Central memory CD8-positive, alpha-beta T cell (primary cell): ENCODE measurements around the gene TRMT2A.

Experiments
- ATAC-seq: fragments of 150-1000 bp; cut with Tn5 transposase; replicated peaks from 2 replicates; pipeline ENCODE4 v1.10.0; 2022; ENCODE audit warnings: mild to moderate bottlenecking, moderate FRiP score, moderate number of reproducible peaks; ENCODE audit not compliant: poor library complexity, severe bottlenecking; ENCODE audit errors: extremely low read depth
- DNase-seq, 2 donors: peaks; one replicate each; pipeline ENCODE4 v3.0.0; 2021; ENCODE audit warnings: low spot score in 2 of 2
- H3K27ac Mint-ChIP-seq: one replicate; pipeline ENCODE4 v1.8.0; 2022; ENCODE audit warnings: low read depth, mild to moderate bottlenecking, moderate library complexity, mixed read lengths
- H3K27me3 Mint-ChIP-seq: one replicate; pipeline ENCODE4 v1.8.0; 2022; ENCODE audit warnings: mixed read lengths
- H3K36me3 Mint-ChIP-seq: one replicate; pipeline ENCODE4 v1.8.0; 2022; ENCODE audit warnings: mild to moderate bottlenecking, moderate library complexity, mixed read lengths; ENCODE audit not compliant: insufficient read depth
- H3K4me1 Mint-ChIP-seq: one replicate; pipeline ENCODE4 v1.8.0; 2022; ENCODE audit warnings: mixed read lengths
- H3K4me3 Mint-ChIP-seq: one replicate; pipeline ENCODE4 v1.8.0; 2022; ENCODE audit warnings: mild to moderate bottlenecking, moderate library complexity, mixed read lengths
- H3K9me3 Mint-ChIP-seq: one replicate; pipeline ENCODE4 v1.8.0; 2022; ENCODE audit warnings: mixed read lengths

Gene TRMT2A

GRCh38 chr22:20156042-20156389 is 39.0 kb upstream of the TRMT2A start:
- Mint-ChIP-seq H3K27ac (no peak overlapping the region), H3K4me3 (no peak overlapping the region), H3K4me1 (peaks cover 6% of the 10 kb centered on the region), H3K9me3 (no peaks in the 10 kb centered on the region), H3K27me3 (peaks cover 9% of the 10 kb centered on the region), H3K36me3 (no peaks in the 10 kb centered on the region)
- no peak for DNase-seq
- no peak for ATAC-seq

- Mint-ChIP-seq H3K36me3 (no peaks in the 10 kb centered on the region), H3K4me3 (no peak overlapping the region), H3K27ac (no peak overlapping the region), H3K4me1 (peaks cover 6% of the 10 kb centered on the region), H3K9me3 (no peaks in the 10 kb centered on the region), H3K27me3 (peaks cover 9% of the 10 kb centered on the region)
- no peak for DNase-seq
- no peak for ATAC-seq
These were observed 38.5 kb upstream of the TRMT2A start for GRCh38 chr22:20155330-20156041.

GRCh38 chr22:20154602-20155187 is 37.7 kb upstream of the TRMT2A start:
- no peak overlapping the region for H3K27ac Mint-ChIP-seq
- ATAC-seq, result no peak
- H3K4me3 Mint-ChIP-seq, result no peak overlapping the region
- peaks cover 9% of the 10 kb centered on the region for H3K27me3 Mint-ChIP-seq
- no peaks in the 10 kb centered on the region for H3K9me3 Mint-ChIP-seq
- no peaks in the 10 kb centered on the region for H3K36me3 Mint-ChIP-seq
- H3K4me1 Mint-ChIP-seq, result peaks cover 6% of the 10 kb centered on the region
- DNase-seq, result no peak

- H3K9me3 Mint-ChIP-seq, result no peaks in the 10 kb centered on the region
- no peak for DNase-seq
- no peak overlapping the region for H3K4me3 Mint-ChIP-seq
- peaks cover 6% of the 10 kb centered on the region for H3K4me1 Mint-ChIP-seq
- H3K27ac Mint-ChIP-seq, result no peak overlapping the region
- H3K27me3 Mint-ChIP-seq, result peaks cover 9% of the 10 kb centered on the region
- H3K36me3 Mint-ChIP-seq, result no peaks in the 10 kb centered on the region
- no peak for ATAC-seq
These were observed 36.9 kb upstream of the TRMT2A start for GRCh38 chr22:20153945-20154344.

- ATAC-seq (no peak), DNase-seq (no peak)
- H3K27me3 Mint-ChIP-seq, result peaks cover 9% of the 10 kb centered on the region
- H3K36me3 Mint-ChIP-seq, result no peaks in the 10 kb centered on the region
- H3K27ac Mint-ChIP-seq, result no peak overlapping the region
- H3K4me3 Mint-ChIP-seq, result no peak overlapping the region
- no peaks in the 10 kb centered on the region for H3K9me3 Mint-ChIP-seq
- peaks cover 6% of the 10 kb centered on the region for H3K4me1 Mint-ChIP-seq
These were observed 35.5 kb upstream of the TRMT2A start for GRCh38 chr22:20152464-20152890.

- Mint-ChIP-seq H3K9me3 (no peaks in the 10 kb centered on the region), H3K27me3 (no peaks in the 10 kb centered on the region), H3K4me3 (no peak overlapping the region), H3K36me3 (no peaks in the 10 kb centered on the region), H3K4me1 (no peaks in the 10 kb centered on the region), H3K27ac (no peak overlapping the region)
- DNase-seq, result no peak
- no peak for ATAC-seq
These were observed 34.2 kb upstream of the TRMT2A start for GRCh38 chr22:20151276-20151588.

- H3K9me3 Mint-ChIP-seq, result no peaks in the 10 kb centered on the region
- no peaks in the 10 kb centered on the region for H3K4me1 Mint-ChIP-seq
- no peaks in the 10 kb centered on the region for H3K36me3 Mint-ChIP-seq
- H3K27ac Mint-ChIP-seq, result no peak within 1 kb of the TSS
- H3K4me3 Mint-ChIP-seq, result no peak within 1 kb of the TSS
- ATAC-seq, result no peak
- DNase-seq, result no peak
- no peaks in the 10 kb centered on the region for H3K27me3 Mint-ChIP-seq
These were observed 33.6 kb upstream of the TRMT2A start, which contains the start of gene CCDC188 for GRCh38 chr22:20150381-20151275. Gene CCDC188 (minus strand): TSS chr22:20151055. CDS start chr22:20150986, 69 bp downstream.

GRCh38 chr22:20149257-20150250 is 32.5 kb upstream of the TRMT2A start:
- no peaks in the 10 kb centered on the region for H3K9me3 Mint-ChIP-seq
- no peaks in the 10 kb centered on the region for H3K36me3 Mint-ChIP-seq
- DNase-seq, result no peak
- H3K4me1 Mint-ChIP-seq, result no peaks in the 10 kb centered on the region
- no peaks in the 10 kb centered on the region for H3K27me3 Mint-ChIP-seq
- no peak overlapping the region for H3K27ac Mint-ChIP-seq
- no peak overlapping the region for H3K4me3 Mint-ChIP-seq
- ATAC-seq, result no peak

GRCh38 chr22:20148414-20148813 is 31.4 kb upstream of the TRMT2A start:
- Mint-ChIP-seq H3K9me3 (no peaks in the 10 kb centered on the region), H3K27ac (no peak overlapping the region), H3K27me3 (no peaks in the 10 kb centered on the region), H3K4me3 (no peak overlapping the region), H3K36me3 (peaks cover 2% of the 10 kb centered on the region), H3K4me1 (no peaks in the 10 kb centered on the region)
- DNase-seq (no peak), ATAC-seq (no peak)

GRCh38 chr22:20147237-20147988 is 30.4 kb upstream of the TRMT2A start:
- no peaks in the 10 kb centered on the region for H3K4me1 Mint-ChIP-seq
- H3K4me3 Mint-ChIP-seq, result no peak overlapping the region
- H3K27ac Mint-ChIP-seq, result no peak overlapping the region
- no peaks in the 10 kb centered on the region for H3K9me3 Mint-ChIP-seq
- H3K27me3 Mint-ChIP-seq, result no peaks in the 10 kb centered on the region
- peaks cover 2% of the 10 kb centered on the region for H3K36me3 Mint-ChIP-seq
- DNase-seq, result no peak
- no peak for ATAC-seq

- no peak overlapping the region for H3K27ac Mint-ChIP-seq
- H3K36me3 Mint-ChIP-seq, result peaks cover 2% of the 10 kb centered on the region
- DNase-seq (no peak), ATAC-seq (no peak)
- H3K27me3 Mint-ChIP-seq, result no peaks in the 10 kb centered on the region
- H3K4me1 Mint-ChIP-seq, result no peaks in the 10 kb centered on the region
- H3K9me3 Mint-ChIP-seq, result no peaks in the 10 kb centered on the region
- no peak overlapping the region for H3K4me3 Mint-ChIP-seq
These were observed 29.8 kb upstream of the TRMT2A start for GRCh38 chr22:20146777-20147176.
